ENCODE measurements around the gene MAFG.

- TF ChIP-seq CTCF (CRISPR knock-in tag; IDR thresholded peaks at IDR 0.05) (peak; percentile 29; the same call in 1 of the 2 replicates), TBL1XR1 (IDR thresholded peaks at IDR 0.05; ENCODE audit: borderline replicate concordance, low read length, partially characterized antibody) (no peak), CHD2 (IDR thresholded peaks at IDR 0.05; ENCODE audit: low read depth, low read length) (no peak), CEBPG (CRISPR knock-in tag; IDR thresholded peaks at IDR 0.05) (no peak), ELF4 (CRISPR knock-in tag; IDR thresholded peaks at IDR 0.05; ENCODE audit: borderline replicate concordance) (no peak), HINFP (CRISPR knock-in tag; IDR thresholded peaks at IDR 0.05; ENCODE audit: low read depth) (no peak), ZNF121 (CRISPR knock-in tag; IDR thresholded peaks at IDR 0.05) (peak; percentile 49; the same call in 1 of the 2 replicates), UBTF (CRISPR knock-in tag; IDR thresholded peaks at IDR 0.05) (no peak; the same call in 1 of the 2 replicates), XBP1 (CRISPR knock-in tag; IDR thresholded peaks at IDR 0.05) (no peak), SOX6 (IDR thresholded peaks at IDR 0.05) (no peak), SOX6 (CRISPR knock-in tag; IDR thresholded peaks at IDR 0.05) (no peak), RBM39 (IDR thresholded peaks at IDR 0.05; ENCODE audit: low read depth, low read length, poor library complexity, severe bottlenecking) (no peak), SKI (IDR thresholded peaks at IDR 0.05; ENCODE audit: partially characterized antibody) (no peak)
Measured at GRCh38 chr17:81958633-81959342, 31.3 kb upstream of the MAFG start.

Data from HepG2 (cell line).